Measurements from ENCODE around the gene FGR. TPM values are rescaled to one million over a fixed set of nuclear protein-coding genes. Genes with fewer than 3 reads are reported as not detected.

The FGR gene
- total and polyA plus RNA-seq, 8 donors, result 3.1 to 126 (median 4.7) TPM

DNA sequence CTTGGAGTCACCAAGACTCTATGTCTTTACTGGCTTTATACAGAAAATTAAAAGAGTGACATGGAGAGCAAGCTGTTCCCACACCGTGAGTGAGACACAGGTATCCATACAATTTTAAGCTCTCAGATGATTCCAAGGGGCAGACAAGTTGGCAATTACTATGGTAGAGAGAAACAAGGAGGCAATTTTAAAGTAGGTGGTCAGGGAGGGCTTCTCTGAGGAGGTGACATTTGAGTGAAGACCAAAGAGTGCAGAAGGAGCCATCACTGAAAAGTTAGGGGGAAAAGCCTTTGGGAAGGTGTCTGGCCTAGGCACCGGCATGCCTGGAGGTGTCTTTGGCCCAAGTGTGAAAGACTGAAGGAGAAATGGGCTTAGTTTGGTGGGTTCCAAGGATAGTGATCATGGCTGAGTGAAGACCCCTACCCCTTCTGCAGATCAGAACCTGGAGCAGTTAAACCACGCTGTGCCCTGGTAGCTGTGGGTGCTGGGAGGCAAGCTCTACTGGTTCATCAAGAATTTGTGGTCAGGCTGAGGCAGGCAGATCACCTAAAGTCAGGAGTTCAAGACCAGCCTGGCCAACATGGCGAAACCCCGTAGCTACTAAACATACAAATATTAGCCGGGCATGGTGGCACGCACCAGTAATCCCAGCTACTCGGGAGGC is 26.6 kb upstream of the FGR start:
- TF ChIP-seq, protein P1, sequence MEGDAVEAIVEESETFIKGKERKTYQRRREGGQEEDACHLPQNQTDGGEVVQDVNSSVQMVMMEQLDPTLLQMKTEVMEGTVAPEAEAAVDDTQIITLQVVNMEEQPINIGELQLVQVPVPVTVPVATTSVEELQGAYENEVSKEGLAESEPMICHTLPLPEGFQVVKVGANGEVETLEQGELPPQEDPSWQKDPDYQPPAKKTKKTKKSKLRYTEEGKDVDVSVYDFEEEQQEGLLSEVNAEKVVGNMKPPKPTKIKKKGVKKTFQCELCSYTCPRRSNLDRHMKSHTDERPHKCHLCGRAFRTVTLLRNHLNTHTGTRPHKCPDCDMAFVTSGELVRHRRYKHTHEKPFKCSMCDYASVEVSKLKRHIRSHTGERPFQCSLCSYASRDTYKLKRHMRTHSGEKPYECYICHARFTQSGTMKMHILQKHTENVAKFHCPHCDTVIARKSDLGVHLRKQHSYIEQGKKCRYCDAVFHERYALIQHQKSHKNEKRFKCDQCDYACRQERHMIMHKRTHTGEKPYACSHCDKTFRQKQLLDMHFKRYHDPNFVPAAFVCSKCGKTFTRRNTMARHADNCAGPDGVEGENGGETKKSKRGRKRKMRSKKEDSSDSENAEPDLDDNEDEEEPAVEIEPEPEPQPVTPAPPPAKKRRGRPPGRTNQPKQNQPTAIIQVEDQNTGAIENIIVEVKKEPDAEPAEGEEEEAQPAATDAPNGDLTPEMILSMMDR (IDR thresholded peaks at IDR 0.05), result no peak
- no peak overlapping the region for H3K4me3 ChIP-seq
- intact Hi-C loops (cut with DNase I), result loop anchor here (2.0 to 10.0 kb wide), 3 partner anchors 51 to 257 kb away; no protein-coding TSS in a partner anchor
- peaks cover 5 to 54% of the 10 kb centered on the region in 2 donors for H3K4me1 ChIP-seq
- peak in 1 of 4 donors; percentile 33 for DNase-seq
- H3K36me3 ChIP-seq, result peaks cover 0 to 11% of the 10 kb centered on the region in 2 donors
- ATAC-seq, result no peak
- no peaks in the 10 kb centered on the region for H3K9me3 ChIP-seq
- no peaks in the 10 kb centered on the region for H3K27me3 ChIP-seq
- H3K27ac ChIP-seq, result no peak overlapping the region

DNA sequence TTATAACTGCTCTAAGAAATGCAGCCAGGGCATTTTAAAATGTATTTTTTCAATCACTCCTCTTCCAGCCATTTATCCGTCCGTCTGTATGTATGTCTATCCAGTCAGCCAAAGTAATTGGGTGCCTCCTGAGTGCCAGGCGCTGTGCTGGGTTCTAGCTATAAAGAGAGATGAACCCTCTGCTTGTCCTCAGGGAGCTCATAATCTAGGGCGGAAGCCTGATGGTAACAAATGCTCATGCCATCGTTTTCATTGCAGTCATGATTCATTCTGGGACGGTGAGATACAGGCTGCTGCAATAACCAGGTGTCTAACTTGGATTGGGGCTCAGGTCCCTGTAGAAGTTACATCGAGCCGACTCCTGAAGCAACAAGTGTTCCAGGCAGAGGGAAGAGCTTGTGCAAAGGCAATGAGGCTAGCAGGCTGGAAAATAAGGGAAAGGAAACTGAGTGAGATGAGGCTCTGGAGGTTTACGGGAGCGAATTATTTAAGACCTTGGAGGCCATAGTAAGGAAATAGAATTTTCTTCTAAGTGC is 25.4 kb upstream of the FGR start:
- no peaks in the 10 kb centered on the region for H3K36me3 ChIP-seq
- peak overlapping the region; percentile 39 to 56 for H3K4me3 ChIP-seq
- peak overlapping the region; percentile 88 to 96 for H3K27ac ChIP-seq
- no peaks in the 10 kb centered on the region for H3K9me3 ChIP-seq
- peaks cover 8 to 65% of the 10 kb centered on the region in 2 donors for H3K4me1 ChIP-seq
- intact Hi-C loops (cut with DNase I), result loop anchor here (5.0 to 10.0 kb wide), 2 partner anchors 53 to 256 kb away; no protein-coding TSS in a partner anchor
- ATAC-seq, result no peak
- no peaks in the 10 kb centered on the region for H3K27me3 ChIP-seq
- no peak for DNase-seq
- TF ChIP-seq, protein P1 (IDR thresholded peaks at IDR 0.05), result no peak

- H3K9me3 ChIP-seq, result no peaks in the 10 kb centered on the region
- peak overlapping the region; percentile 88 to 96 for H3K27ac ChIP-seq
- H3K4me3 ChIP-seq, result peak overlapping the region; percentile 39 to 56
- intact Hi-C loops (cut with DNase I), result loop anchor here (5.0 to 10.0 kb wide), 2 partner anchors 52 to 255 kb away; no protein-coding TSS in a partner anchor
- DNase-seq, result peak; percentile 73 to 99 (median 92)
- no peaks in the 10 kb centered on the region for H3K36me3 ChIP-seq
- TF ChIP-seq, protein P1 (IDR thresholded peaks at IDR 0.05), result no peak
- ATAC-seq, result peak; percentile 89
- no peaks in the 10 kb centered on the region for H3K27me3 ChIP-seq
- H3K4me1 ChIP-seq, result peaks cover 8 to 70% of the 10 kb centered on the region in 2 donors
These were observed 24.7 kb upstream of the FGR start for GRCh38 chr1:27659497-27660299.

GRCh38 chr1:27658951-27659496 is 24.0 kb upstream of the FGR start:
- no peak for ATAC-seq
- H3K27me3 ChIP-seq, result no peaks in the 10 kb centered on the region
- peak in 1 of 4 donors; percentile 53 for DNase-seq
- H3K36me3 ChIP-seq, result no peaks in the 10 kb centered on the region
- H3K9me3 ChIP-seq, result no peaks in the 10 kb centered on the region
- TF ChIP-seq, protein P1 (IDR thresholded peaks at IDR 0.05), result no peak
- intact Hi-C loops (cut with DNase I), result no loop called here
- peak overlapping the region; percentile 88 to 96 for H3K27ac ChIP-seq
- H3K4me1 ChIP-seq, result peaks cover 8 to 70% of the 10 kb centered on the region in 2 donors
- peak overlapping the region in 1 of 2 donors; percentile 56 for H3K4me3 ChIP-seq
